Measurements from ENCODE around the gene ABHD12. TPM values are rescaled to one million over a fixed set of nuclear protein-coding genes. Genes with fewer than 3 reads are reported as not detected.
A peak's percentile ranks its signal among the peaks of the same experiment; 100 is the strongest.

Gene ABHD12
- total and polyA plus RNA-seq, 4 experiments from 2014 or later: 25.9 to 30.9 (median 29.6) TPM

DNA sequence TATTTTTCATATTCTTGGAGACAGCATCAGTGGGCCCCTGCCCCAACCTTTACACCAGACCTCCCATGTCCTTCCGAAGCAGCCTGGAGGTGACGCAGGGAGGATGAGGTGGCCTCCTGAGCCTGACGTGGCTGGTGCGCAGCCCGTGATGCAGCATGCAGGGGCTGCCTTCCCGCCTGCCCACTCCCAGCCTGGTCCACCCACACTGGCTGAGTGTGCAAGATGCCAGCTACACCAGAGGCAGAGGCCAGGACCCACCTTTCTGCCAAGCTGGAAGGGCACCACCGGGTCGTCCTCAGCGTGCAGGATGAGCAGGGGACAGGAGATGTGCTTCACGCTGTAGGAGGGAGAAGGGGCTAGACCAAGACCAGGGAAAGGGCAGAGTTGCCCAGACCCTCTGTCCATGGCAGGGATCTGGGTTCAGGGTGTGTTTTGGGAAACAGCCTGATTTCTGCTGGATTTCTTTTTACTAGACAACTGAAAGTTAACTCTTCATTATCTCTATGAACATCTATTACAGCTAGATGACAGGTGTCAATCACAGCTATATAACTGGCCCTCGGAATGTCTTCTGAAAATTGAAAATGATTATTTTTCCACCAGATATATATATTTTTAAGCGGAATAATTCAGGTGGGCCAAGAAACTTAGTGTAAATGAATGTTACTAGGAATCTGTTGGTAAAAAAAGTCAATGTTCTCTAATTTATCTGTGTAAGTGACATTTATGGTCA is 87.2 kb downstream of the ABHD12 start:
- H3K4me3 ChIP-seq (ENCODE audit: low read length in 2 of 2): no peak overlapping the region
- ChIA-PET CTCF (ENCODE audit: partially characterized antibody) (interaction anchor here (1.8 kb wide), 1 partner anchor 9 kb away, joined by 6 read pairs; no protein-coding TSS in a partner anchor), POLR2A (ENCODE audit: partially characterized antibody) (no interaction called here)
- Mint-ChIP-seq H3K27me3 (no peaks in the 10 kb centered on the region), H3K36me3 (peaks cover 10 to 26% of the 10 kb centered on the region in 2 donors), H3K4me1 (no peaks in the 10 kb centered on the region), H3K4me3 (peak overlapping the region in 1 of 8 donors; percentile 38), H3K9me3 (no peaks in the 10 kb centered on the region), H3K27ac (peak overlapping the region in 1 of 7 donors; percentile 13)
- no peaks in the 10 kb centered on the region for H3K27me3 ChIP-seq (ENCODE audit: insufficient read depth, low read length)
- no peak overlapping the region for H3K27ac ChIP-seq (ENCODE audit: low read depth, low read length)
- intact Hi-C loops (cut with micrococcal nuclease): no loop called here
- H3K4me1 ChIP-seq (ENCODE audit: insufficient read depth, low read length): no peaks in the 10 kb centered on the region
- no peak for DNase-seq
- H3K9me3 ChIP-seq (ENCODE audit: control insufficient read depth in 1 of 2, low read length in 2 of 2): no peaks in the 10 kb centered on the region
- no peaks in the 10 kb centered on the region for H3K36me3 ChIP-seq (ENCODE audit: insufficient read depth, low read length)

DNA sequence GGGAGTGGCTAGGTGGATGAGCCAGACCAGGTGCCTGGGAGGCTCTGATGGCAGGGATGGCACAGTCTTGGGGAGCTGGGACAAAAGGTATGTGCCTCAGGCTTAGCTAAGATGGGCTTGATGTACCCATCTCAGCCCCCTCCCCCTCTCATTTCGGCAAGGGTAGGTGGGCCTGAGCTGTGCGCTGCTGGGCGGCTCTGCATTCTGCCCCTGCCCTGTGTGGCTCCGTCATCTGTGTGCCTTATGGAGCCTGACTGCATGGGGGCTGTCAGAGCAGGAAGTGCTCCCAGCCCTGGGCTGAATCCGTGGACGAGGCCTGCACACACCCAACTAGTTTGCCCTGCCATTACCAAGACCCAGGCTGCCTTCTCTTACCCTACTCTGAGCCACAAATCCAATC is 88.0 kb downstream of the ABHD12 start:
- Histone ChIP-seq H3K27ac (ENCODE audit: low read depth, low read length) (no peak overlapping the region), H3K9me3 (ENCODE audit: control insufficient read depth in 1 of 2, low read length in 2 of 2) (no peaks in the 10 kb centered on the region), H3K4me1 (ENCODE audit: insufficient read depth, low read length) (no peaks in the 10 kb centered on the region), H3K4me3 (ENCODE audit: low read length in 2 of 2) (no peak overlapping the region), H3K36me3 (ENCODE audit: insufficient read depth, low read length) (no peaks in the 10 kb centered on the region), H3K27me3 (ENCODE audit: insufficient read depth, low read length) (no peaks in the 10 kb centered on the region)
- Mint-ChIP-seq H3K4me1 (no peaks in the 10 kb centered on the region), H3K9me3 (no peaks in the 10 kb centered on the region), H3K27me3 (no peaks in the 10 kb centered on the region), H3K27ac (peak overlapping the region in 2 of 7 donors; percentile 29 to 52), H3K4me3 (no peak overlapping the region), H3K36me3 (peaks cover 10 to 28% of the 10 kb centered on the region in 2 donors)
- DNase-seq: no peak
- intact Hi-C loops (cut with micrococcal nuclease): no loop called here
- ChIA-PET POLR2A (ENCODE audit: partially characterized antibody) (interaction anchor here (0.9 kb wide), 1 partner anchor 54 kb away, joined by 3 read pairs; the partner anchor contains the start of gene PYGB), CTCF (ENCODE audit: partially characterized antibody) (interaction anchor here (1.8 kb wide), 1 partner anchor 8 kb away, joined by 6 read pairs; no protein-coding TSS in a partner anchor)

DNA sequence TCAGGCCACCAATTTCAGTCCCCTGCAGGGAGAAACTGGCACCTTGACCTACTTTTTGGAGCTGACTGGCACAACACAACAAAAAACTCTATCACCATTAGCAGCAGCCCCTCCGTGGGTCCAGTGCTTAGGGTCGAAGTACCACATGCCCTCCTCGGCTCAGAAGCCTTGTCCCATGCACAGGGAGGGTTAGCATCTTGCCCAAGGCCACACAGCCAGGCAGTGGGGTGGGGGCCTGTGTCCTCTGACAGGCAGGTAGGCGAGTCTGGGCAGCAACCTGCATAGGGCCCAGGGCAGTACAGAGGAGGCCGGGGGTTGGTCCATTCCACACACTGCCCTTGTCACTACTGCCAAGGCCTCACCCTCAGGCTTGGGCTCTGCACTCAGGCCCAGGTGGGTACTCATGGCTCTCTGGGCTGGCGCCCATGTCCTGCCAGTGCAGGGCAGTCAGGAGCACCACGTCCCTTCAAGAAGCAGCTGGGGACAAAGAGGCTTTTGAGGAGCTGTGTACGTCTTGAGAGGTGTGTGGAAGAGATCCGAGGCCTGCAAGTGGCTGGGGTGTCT is 89.2 kb downstream of the ABHD12 start:
- H3K27ac ChIP-seq (ENCODE audit: low read depth, low read length): no peak overlapping the region
- H3K9me3 ChIP-seq (ENCODE audit: control insufficient read depth in 1 of 2, low read length in 2 of 2): no peaks in the 10 kb centered on the region
- Mint-ChIP-seq H3K27ac (peak overlapping the region in 3 of 7 donors; percentile 27 to 36 (median 35)), H3K36me3 (peaks cover 2 to 31% of the 10 kb centered on the region in 2 donors), H3K27me3 (no peaks in the 10 kb centered on the region), H3K4me3 (no peak overlapping the region), H3K9me3 (no peaks in the 10 kb centered on the region), H3K4me1 (peaks cover 0 to 3% (median 0%) of the 10 kb centered on the region in 4 donors)
- ChIA-PET CTCF (ENCODE audit: partially characterized antibody) (interaction anchor here (1.0 to 1.4 kb wide), 2 partner anchors 9 to 94 kb away, joined by 3 read pairs; no protein-coding TSS in a partner anchor), POLR2A (ENCODE audit: partially characterized antibody) (interaction anchor here (0.6 to 0.9 kb wide), 2 partner anchors 12 to 53 kb away, joined by 3 read pairs; partner anchors contain the start of gene PYGB)
- H3K27me3 ChIP-seq (ENCODE audit: insufficient read depth, low read length): no peaks in the 10 kb centered on the region
- intact Hi-C loops (cut with micrococcal nuclease): no loop called here
- H3K4me1 ChIP-seq (ENCODE audit: insufficient read depth, low read length): no peaks in the 10 kb centered on the region
- H3K36me3 ChIP-seq (ENCODE audit: insufficient read depth, low read length): peaks cover 5% of the 10 kb centered on the region
- no peak for DNase-seq
- H3K4me3 ChIP-seq (ENCODE audit: low read length in 2 of 2): no peak overlapping the region

DNA sequence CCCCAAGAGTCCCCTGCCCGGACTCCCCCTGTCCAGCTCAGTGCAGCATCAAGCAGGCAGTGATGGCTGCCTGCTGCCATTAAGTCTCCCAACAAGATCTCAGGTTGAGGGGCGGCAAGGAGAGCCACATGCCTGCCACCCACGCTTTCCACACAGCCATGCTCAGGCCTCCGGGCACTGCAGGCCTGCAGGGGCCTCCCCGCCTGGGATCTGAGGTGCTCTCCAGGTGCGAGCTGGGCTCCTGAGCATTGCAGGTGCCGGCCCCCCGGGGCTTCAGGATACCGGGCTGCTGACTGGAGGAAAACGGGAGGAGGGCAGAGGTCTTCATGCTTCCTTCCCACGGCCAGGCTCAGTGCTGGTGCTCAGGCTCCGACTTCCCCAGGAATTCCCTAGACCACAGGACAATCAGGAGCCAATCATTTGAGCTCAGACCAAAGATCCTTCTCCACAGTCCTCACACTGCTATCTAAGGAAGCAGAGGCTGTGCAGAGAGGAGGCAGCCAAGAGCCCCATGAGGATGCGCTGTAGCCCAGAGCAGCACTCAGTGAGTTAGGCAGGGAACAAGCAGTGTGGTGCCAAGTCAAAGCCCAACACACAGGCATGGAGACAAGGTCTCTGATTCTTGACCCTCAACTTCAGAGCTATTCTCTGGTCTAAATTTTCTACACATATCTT is 90.0 kb downstream of the ABHD12 start:
- POLR2A ChIA-PET (ENCODE audit: partially characterized antibody): interaction anchor here (0.5 to 0.9 kb wide), 2 partner anchors 16 to 78 kb away, joined by 3 read pairs; no protein-coding TSS in a partner anchor
- DNase-seq: no peak
- H3K36me3 Mint-ChIP-seq: peaks cover 0 to 34% of the 10 kb centered on the region in 2 donors
- Histone ChIP-seq H3K9me3 (ENCODE audit: control insufficient read depth in 1 of 2, low read length in 2 of 2) (no peaks in the 10 kb centered on the region), H3K36me3 (ENCODE audit: insufficient read depth, low read length) (peaks cover 5% of the 10 kb centered on the region), H3K4me3 (ENCODE audit: low read length in 2 of 2) (no peak overlapping the region), H3K4me1 (ENCODE audit: insufficient read depth, low read length) (no peaks in the 10 kb centered on the region), H3K27me3 (ENCODE audit: insufficient read depth, low read length) (no peaks in the 10 kb centered on the region), H3K27ac (ENCODE audit: low read depth, low read length) (no peak overlapping the region)
- peaks cover 0 to 3% (median 0%) of the 10 kb centered on the region in 4 donors for H3K4me1 Mint-ChIP-seq
- CTCF ChIA-PET (ENCODE audit: partially characterized antibody): interaction anchor here (1.0 to 1.4 kb wide), 3 partner anchors 9 to 98 kb away, joined by 3 to 5 read pairs (median 3); no protein-coding TSS in a partner anchor
- H3K27ac Mint-ChIP-seq: peak overlapping the region in 2 of 7 donors; percentile 29 to 54
- H3K9me3 Mint-ChIP-seq: no peaks in the 10 kb centered on the region
- H3K4me3 Mint-ChIP-seq: no peak overlapping the region
- intact Hi-C loops (cut with micrococcal nuclease): no loop called here
- no peaks in the 10 kb centered on the region for H3K27me3 Mint-ChIP-seq

DNA sequence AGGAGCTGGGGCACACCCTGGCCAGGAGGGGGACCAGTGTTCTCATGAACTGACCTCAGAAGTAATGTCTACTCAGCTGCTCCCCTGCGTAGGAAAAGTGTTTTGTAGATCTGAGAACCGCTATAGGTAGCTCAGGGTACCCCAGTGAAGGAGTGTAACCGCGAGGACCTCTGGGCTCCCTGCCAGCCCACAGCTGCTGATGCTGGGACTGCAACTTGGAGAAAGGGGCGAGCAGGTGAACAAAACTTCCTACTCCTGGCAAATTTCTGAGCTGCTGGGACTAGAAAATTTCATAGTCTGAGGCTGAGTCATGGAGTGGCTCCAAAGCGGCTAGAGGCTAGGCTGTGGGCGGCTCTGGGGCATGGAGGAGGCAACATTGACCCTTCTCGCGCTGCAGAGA is 90.8 kb downstream of the ABHD12 start:
- Mint-ChIP-seq H3K4me3 (no peak overlapping the region), H3K4me1 (peaks cover 0 to 3% (median 0%) of the 10 kb centered on the region in 4 donors), H3K36me3 (peaks cover 0 to 36% of the 10 kb centered on the region in 2 donors), H3K27ac (peak overlapping the region in 5 of 7 donors; percentile 29 to 78 (median 35)), H3K9me3 (no peaks in the 10 kb centered on the region), H3K27me3 (no peaks in the 10 kb centered on the region)
- no peak for DNase-seq
- peaks cover 5% of the 10 kb centered on the region for H3K36me3 ChIP-seq (ENCODE audit: insufficient read depth, low read length)
- no peaks in the 10 kb centered on the region for H3K27me3 ChIP-seq (ENCODE audit: insufficient read depth, low read length)
- H3K4me1 ChIP-seq (ENCODE audit: insufficient read depth, low read length): no peaks in the 10 kb centered on the region
- H3K9me3 ChIP-seq (ENCODE audit: control insufficient read depth in 1 of 2, low read length in 2 of 2): no peaks in the 10 kb centered on the region
- H3K27ac ChIP-seq (ENCODE audit: low read depth, low read length): no peak overlapping the region
- no peak overlapping the region for H3K4me3 ChIP-seq (ENCODE audit: low read length in 2 of 2)
- ChIA-PET CTCF (ENCODE audit: partially characterized antibody) (interaction anchor here (1.2 to 1.4 kb wide), 2 partner anchors 96 to 99 kb away, joined by 3 to 5 read pairs; no protein-coding TSS in a partner anchor), POLR2A (ENCODE audit: partially characterized antibody) (interaction anchor here (0.5 kb wide), 1 partner anchor 16 kb away, joined by 3 read pairs; no protein-coding TSS in a partner anchor)
- intact Hi-C loops (cut with micrococcal nuclease): loop anchor here (10.0 kb wide), 1 partner anchor 305 kb away; the partner anchor contains the start of gene APMAP

DNA sequence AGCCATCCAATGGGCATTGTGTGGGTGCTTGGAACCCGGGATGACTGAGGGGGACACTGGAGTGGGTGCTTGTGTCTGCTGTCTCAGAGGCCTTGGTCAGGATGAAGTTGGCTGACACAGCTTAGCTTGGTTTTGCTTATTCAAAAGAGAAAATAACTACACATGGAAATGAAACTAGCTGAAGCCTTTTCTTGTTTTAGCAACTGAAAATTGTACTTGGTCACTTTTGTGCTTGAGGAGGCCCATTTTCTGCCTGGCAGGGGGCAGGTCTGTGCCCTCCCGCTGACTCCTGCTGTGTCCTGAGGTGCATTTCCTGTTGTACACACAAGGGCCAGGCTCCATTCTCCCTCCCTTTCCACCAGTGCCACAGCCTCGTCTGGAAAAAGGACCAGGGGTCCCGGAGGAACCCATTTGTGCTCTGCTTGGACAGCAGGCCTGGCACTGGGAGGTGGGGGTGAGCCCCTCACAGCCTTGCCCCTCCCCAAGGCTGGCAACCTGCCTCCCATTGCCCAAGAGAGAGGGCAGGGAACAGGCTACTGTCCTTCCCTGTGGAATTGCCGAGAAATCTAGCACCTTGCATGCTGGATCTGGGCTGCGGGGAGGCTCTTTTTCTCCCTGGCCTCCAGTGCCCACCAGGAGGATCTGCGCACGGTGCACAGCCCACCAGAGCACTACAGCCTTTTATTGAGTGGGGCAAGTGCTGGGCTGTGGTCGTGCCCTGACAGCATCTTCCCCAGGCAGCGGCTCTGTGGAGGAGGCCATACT is 93.3 kb downstream of the ABHD12 start:
- Mint-ChIP-seq H3K9me3 (no peaks in the 10 kb centered on the region), H3K36me3 (peaks cover 7 to 29% of the 10 kb centered on the region in 2 donors), H3K4me3 (no peak overlapping the region), H3K27me3 (no peaks in the 10 kb centered on the region), H3K4me1 (peaks cover 0 to 4% (median 2%) of the 10 kb centered on the region in 4 donors), H3K27ac (peak overlapping the region in 1 of 7 donors; percentile 42)
- H3K4me1 ChIP-seq (ENCODE audit: insufficient read depth, low read length): no peaks in the 10 kb centered on the region
- POLR2A ChIA-PET (ENCODE audit: partially characterized antibody): no interaction called here
- DNase-seq: peak in 1 of 5 donors; percentile 17
- no peaks in the 10 kb centered on the region for H3K27me3 ChIP-seq (ENCODE audit: insufficient read depth, low read length)
- intact Hi-C loops (cut with micrococcal nuclease): loop anchor here (10.0 kb wide), 1 partner anchor 303 kb away; the partner anchor contains the start of gene APMAP
- no peak overlapping the region for H3K4me3 ChIP-seq (ENCODE audit: low read length in 2 of 2)
- peaks cover 5% of the 10 kb centered on the region for H3K36me3 ChIP-seq (ENCODE audit: insufficient read depth, low read length)
- no peak overlapping the region for H3K27ac ChIP-seq (ENCODE audit: low read depth, low read length)
- CTCF ChIA-PET (ENCODE audit: partially characterized antibody): no interaction called here
- no peaks in the 10 kb centered on the region for H3K9me3 ChIP-seq (ENCODE audit: control insufficient read depth in 1 of 2, low read length in 2 of 2)

Measured in CD4-positive, alpha-beta memory T cell (primary cell).